Erythroblast (primary cell): ENCODE measurements around the gene CCDC152.

ENCODE experiments used
- GATA1 ChIP-seq: IDR thresholded peaks from 2 replicates; pipeline ENCODE4 v1.6.1; 2011; ENCODE audit warnings: low read depth, mild to moderate bottlenecking, control low read depth, low read length, moderate library complexity
- POLR2A ChIP-seq: IDR thresholded peaks from 2 replicates; pipeline ENCODE4 v1.6.1; 2011; ENCODE audit warnings: mild to moderate bottlenecking, low read length

GRCh38 chr5:42801516-42802166 lies 45.0 kb downstream of the CCDC152 start:
- TF ChIP-seq POLR2A (no peak), GATA1 (no peak)
